Measurements from ENCODE around the gene PRR20G. TPM values are rescaled to one million over a fixed set of nuclear protein-coding genes. Genes with fewer than 3 reads are reported as not detected.

PRR20G gene
- polyA plus RNA-seq, 3 donors = not detected

DNA sequence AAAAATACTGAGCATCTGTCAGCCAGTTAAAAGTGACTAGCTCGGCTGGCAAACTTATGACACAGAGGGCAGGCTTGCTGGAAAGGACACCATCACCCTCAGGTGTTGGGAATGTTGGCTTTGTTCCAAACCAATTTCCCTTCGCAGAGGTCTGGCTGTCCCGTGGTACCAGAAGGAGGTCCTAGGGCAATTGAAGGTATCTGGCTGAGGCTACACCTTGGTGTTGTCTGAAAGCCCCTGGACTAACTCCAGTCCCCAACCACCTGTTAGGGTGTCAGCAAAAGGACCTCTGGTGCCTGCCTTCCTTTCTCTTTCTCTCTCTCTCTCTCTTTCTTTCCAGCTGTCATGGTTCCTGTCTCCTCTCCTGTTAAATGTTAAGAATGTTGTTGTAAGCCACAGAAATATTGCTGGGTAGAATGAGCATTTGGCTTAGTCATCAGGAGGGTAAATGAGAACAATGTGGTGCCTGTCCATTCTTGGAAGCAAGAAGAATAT is 12.5 kb downstream of the PRR20G start:
- no peak for TF ChIP-seq CTCF (IDR thresholded peaks at IDR 0.05)
- no peak overlapping the region for H3K27ac Mint-ChIP-seq
- peaks cover 0 to 10% (median 7%) of the 10 kb centered on the region in 3 donors for H3K27me3 Mint-ChIP-seq (ENCODE audit: low read depth in 3 of 3)
- Histone ChIP-seq H4K20me1 (ENCODE audit: insufficient read depth, low read length) (no peaks in the 10 kb centered on the region), H3K4me2 (replicated peaks; ENCODE audit: extremely low read depth, low read length, poor library complexity, severe bottlenecking) (no peak overlapping the region), H3K9me3 (replicated peaks in 1 of 2; ENCODE audit: control insufficient read depth in 1 of 2, insufficient read depth in 1 of 2, low read length in 2 of 2) (peaks cover 10 to 35% of the 10 kb centered on the region in 2 donors), H3K79me2 (ENCODE audit: insufficient read depth, low read length) (no peaks in the 10 kb centered on the region), H3K4me3 (replicated peaks in 1 of 3; ENCODE audit: low read depth in 2 of 3, low read length in 3 of 3) (no peak overlapping the region), H3K4me1 (ENCODE audit: control insufficient read depth in 1 of 2, insufficient read depth in 2 of 2, low read length in 2 of 2) (no peaks in the 10 kb centered on the region), H3K9ac (ENCODE audit: insufficient read depth, low read length, poor library complexity, severe bottlenecking) (no peak overlapping the region), H2AFZ (ENCODE audit: insufficient read depth, low read depth, low read length, poor library complexity, severe bottlenecking) (no peak overlapping the region), H3K36me3 (replicated peaks in 1 of 2; ENCODE audit: control insufficient read depth in 1 of 2, insufficient read depth in 2 of 2, low read length in 2 of 2) (no peaks in the 10 kb centered on the region), H3K27me3 (ENCODE audit: control insufficient read depth in 2 of 2, insufficient read depth in 2 of 2, low read length in 2 of 2) (no peaks in the 10 kb centered on the region), H3K27ac (ENCODE audit: low read depth in 1 of 2, low read length in 2 of 2) (no peak overlapping the region)
- no peaks in the 10 kb centered on the region for H3K4me1 Mint-ChIP-seq
- peaks cover 14 to 37% (median 26%) of the 10 kb centered on the region in 7 donors for H3K9me3 Mint-ChIP-seq
- no peak overlapping the region for H3K4me3 Mint-ChIP-seq
- 78% methylated on average over 1 of the region's 3 CpGs for WGBS (ENCODE audit: insufficient coverage)
- no peak for DNase-seq
- intact Hi-C loops (cut with micrococcal nuclease) = loop anchor here in 1 of 2 donors (10.0 kb wide), 1 partner anchor 49 kb away; no protein-coding TSS in a partner anchor
- H3K36me3 Mint-ChIP-seq = no peaks in the 10 kb centered on the region

DNA sequence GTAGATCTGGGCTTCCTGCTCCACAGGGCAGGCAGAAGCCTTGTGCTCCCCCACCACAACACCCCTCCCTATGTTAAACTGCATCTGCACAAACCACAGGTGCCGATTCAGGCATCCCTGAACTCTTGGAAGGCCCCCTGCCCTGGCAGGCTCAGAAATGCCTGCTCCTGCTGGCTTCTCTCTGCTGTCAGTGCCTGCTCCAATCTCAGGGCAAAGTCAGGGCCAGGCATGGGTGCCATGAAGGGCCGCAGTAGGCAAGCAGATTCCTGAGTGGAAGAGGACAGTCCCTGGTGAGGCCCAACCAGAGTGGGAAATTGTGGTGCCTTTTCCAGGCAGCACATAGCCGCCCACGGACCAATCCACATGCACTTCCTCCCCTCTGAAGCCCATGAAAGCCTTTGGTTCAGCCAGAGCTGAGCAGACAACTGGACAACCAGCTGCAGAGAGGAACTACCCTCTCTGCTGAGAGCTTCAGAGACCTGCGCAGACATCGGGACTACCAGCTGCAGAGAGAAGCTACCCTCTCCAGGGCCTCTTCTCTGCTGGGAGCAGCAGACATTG is 13.6 kb downstream of the PRR20G start:
- no peak overlapping the region for H3K4me2 ChIP-seq (replicated peaks; ENCODE audit: extremely low read depth, low read length, poor library complexity, severe bottlenecking)
- no peaks in the 10 kb centered on the region for H3K36me3 ChIP-seq (replicated peaks in 1 of 2; ENCODE audit: control insufficient read depth in 1 of 2, insufficient read depth in 2 of 2, low read length in 2 of 2)
- TF ChIP-seq CTCF (IDR thresholded peaks at IDR 0.05) = no peak
- DNase-seq = no peak
- no peaks in the 10 kb centered on the region for H3K79me2 ChIP-seq (ENCODE audit: insufficient read depth, low read length)
- no peaks in the 10 kb centered on the region for H3K4me1 Mint-ChIP-seq
- H4K20me1 ChIP-seq (ENCODE audit: insufficient read depth, low read length) = no peaks in the 10 kb centered on the region
- intact Hi-C loops (cut with micrococcal nuclease) = loop anchor here in 1 of 2 donors (10.0 kb wide), 1 partner anchor 51 kb away; no protein-coding TSS in a partner anchor
- peaks cover 14 to 35% of the 10 kb centered on the region in 2 donors for H3K9me3 ChIP-seq (replicated peaks in 1 of 2; ENCODE audit: control insufficient read depth in 1 of 2, insufficient read depth in 1 of 2, low read length in 2 of 2)
- H3K9ac ChIP-seq (ENCODE audit: insufficient read depth, low read length, poor library complexity, severe bottlenecking) = no peak overlapping the region
- H3K4me1 ChIP-seq (ENCODE audit: control insufficient read depth in 1 of 2, insufficient read depth in 2 of 2, low read length in 2 of 2) = no peaks in the 10 kb centered on the region
- no peak overlapping the region for H3K27ac Mint-ChIP-seq
- H3K27ac ChIP-seq (ENCODE audit: low read depth in 1 of 2, low read length in 2 of 2) = no peak overlapping the region
- no peaks in the 10 kb centered on the region for H3K27me3 ChIP-seq (ENCODE audit: control insufficient read depth in 2 of 2, insufficient read depth in 2 of 2, low read length in 2 of 2)
- no peak overlapping the region for H3K4me3 Mint-ChIP-seq
- whole genome bisulfite sequencing (ENCODE audit: insufficient coverage) = 93% methylated on average over 3 of the region's 6 CpGs
- H3K4me3 ChIP-seq (replicated peaks in 1 of 3; ENCODE audit: low read depth in 2 of 3, low read length in 3 of 3) = no peak overlapping the region
- no peaks in the 10 kb centered on the region for H3K36me3 Mint-ChIP-seq
- H2AFZ ChIP-seq (ENCODE audit: insufficient read depth, low read depth, low read length, poor library complexity, severe bottlenecking) = no peak overlapping the region
- peaks cover 20 to 41% (median 33%) of the 10 kb centered on the region in 7 donors for H3K9me3 Mint-ChIP-seq
- H3K27me3 Mint-ChIP-seq (ENCODE audit: low read depth in 3 of 3) = peaks cover 0 to 8% (median 7%) of the 10 kb centered on the region in 3 donors

Data from CD14-positive monocyte (primary cell).